Natural killer cell (primary cell): ENCODE data around the gene CNPY1. TPM values are rescaled to one million over a fixed set of nuclear protein-coding genes. Genes with fewer than 3 reads are reported as not detected.

ENCODE experiments used
- ATAC-seq, 3 donors: fragments of 150-1000 bp in 2 of 3; fragments of 200-7000 bp in 1 of 3; cut with Tn5 transposase; 1 replicate in 1 of 3; 2 replicates in 2 of 3; pipeline ENCODE4 v1.10.0; 2021; ENCODE audit warnings: mild to moderate bottlenecking in 2 of 3, moderate library complexity in 2 of 3
- DNase-seq, 2 donors: peaks; one replicate each; pipeline versions ENCODE4 v3.0.0 to v3.0.0-alpha.2; 2013 to 2021; ENCODE audit warnings: mixed read lengths in 1 of 2
- H3K27ac ChIP-seq: one replicate; pipeline ENCODE4 v1.5.1; 2013; ENCODE audit warnings: mild to moderate bottlenecking, low read length
- H3K27me3 ChIP-seq: one replicate; pipeline ENCODE4 v1.6.1; 2013; ENCODE audit warnings: low read length; ENCODE audit not compliant: control insufficient read depth, insufficient read depth
- H3K36me3 ChIP-seq: one replicate; pipeline ENCODE4 v1.6.1; 2013; ENCODE audit warnings: low read length; ENCODE audit not compliant: control insufficient read depth, insufficient read depth
- H3K4me1 ChIP-seq: one replicate; pipeline ENCODE4 v1.6.1; 2013; ENCODE audit warnings: low read length; ENCODE audit not compliant: control insufficient read depth, insufficient read depth
- H3K4me3 ChIP-seq: one replicate; pipeline ENCODE4 v1.5.1; 2013; ENCODE audit warnings: low read length
- H3K9me3 ChIP-seq: one replicate; pipeline ENCODE4 v1.6.1; 2013; ENCODE audit warnings: low read length; ENCODE audit not compliant: control insufficient read depth, insufficient read depth
- H3K27ac Mint-ChIP-seq, 2 donors: one replicate each; pipeline ENCODE4 v1.8.0; 2022; ENCODE audit warnings: mild to moderate bottlenecking in 2 of 2, mixed read lengths in 2 of 2, moderate library complexity in 1 of 2
- H3K27me3 Mint-ChIP-seq, 2 donors: one replicate each; pipeline ENCODE4 v1.8.0; 2022; ENCODE audit warnings: low read depth in 2 of 2, mixed read lengths in 2 of 2
- H3K36me3 Mint-ChIP-seq: one replicate; pipeline ENCODE4 v1.8.0; 2022; ENCODE audit warnings: mixed read lengths
- H3K4me1 Mint-ChIP-seq, 2 donors: one replicate each; pipeline ENCODE4 v1.8.0; 2022; ENCODE audit warnings: mixed read lengths in 2 of 2
- H3K4me3 Mint-ChIP-seq: one replicate; pipeline ENCODE4 v1.8.0; 2022; ENCODE audit warnings: mild to moderate bottlenecking, moderate library complexity, mixed read lengths
- H3K9me3 Mint-ChIP-seq, 2 donors: one replicate each; pipeline ENCODE4 v1.8.0; 2022; ENCODE audit warnings: mixed read lengths in 2 of 2
- WGBS: methylation state at CpG from one replicate; pipeline ENCODE4 v1.1.7; 2013; ENCODE audit warnings: missing lambda C conversion rate; ENCODE audit not compliant: insufficient coverage; 5-methylcytosine and 5-hydroxymethylcytosine counted together
- intact Hi-C: fragments of 100-400 bp; cut with micrococcal nuclease; formaldehyde crosslinking; loops from one replicate; pipeline ENCODE4 v1.14.2; 2022
- total RNA-seq, 4 donors: library from RNA; stranded (reverse); fragments of 120-200 nt in 1 of 4; gene quantifications; one replicate each; pipeline versions ENCODE4 v1.2.3 to v1.2.4, GENCODE V29; 2013 to 2022
- TF ChIP-seq, protein P1 (sequence below): fragments of 200-600 bp; IDR thresholded peaks from one replicate; pipeline ENCODE4 v1.8.0; 2022; ENCODE audit warnings: antibody characterized with exemption

The CNPY1 gene
- total RNA-seq, 3 donors from 2014 or later (not counting 1 experiment from before 2014, with no cell fraction given): not detected

DNA sequence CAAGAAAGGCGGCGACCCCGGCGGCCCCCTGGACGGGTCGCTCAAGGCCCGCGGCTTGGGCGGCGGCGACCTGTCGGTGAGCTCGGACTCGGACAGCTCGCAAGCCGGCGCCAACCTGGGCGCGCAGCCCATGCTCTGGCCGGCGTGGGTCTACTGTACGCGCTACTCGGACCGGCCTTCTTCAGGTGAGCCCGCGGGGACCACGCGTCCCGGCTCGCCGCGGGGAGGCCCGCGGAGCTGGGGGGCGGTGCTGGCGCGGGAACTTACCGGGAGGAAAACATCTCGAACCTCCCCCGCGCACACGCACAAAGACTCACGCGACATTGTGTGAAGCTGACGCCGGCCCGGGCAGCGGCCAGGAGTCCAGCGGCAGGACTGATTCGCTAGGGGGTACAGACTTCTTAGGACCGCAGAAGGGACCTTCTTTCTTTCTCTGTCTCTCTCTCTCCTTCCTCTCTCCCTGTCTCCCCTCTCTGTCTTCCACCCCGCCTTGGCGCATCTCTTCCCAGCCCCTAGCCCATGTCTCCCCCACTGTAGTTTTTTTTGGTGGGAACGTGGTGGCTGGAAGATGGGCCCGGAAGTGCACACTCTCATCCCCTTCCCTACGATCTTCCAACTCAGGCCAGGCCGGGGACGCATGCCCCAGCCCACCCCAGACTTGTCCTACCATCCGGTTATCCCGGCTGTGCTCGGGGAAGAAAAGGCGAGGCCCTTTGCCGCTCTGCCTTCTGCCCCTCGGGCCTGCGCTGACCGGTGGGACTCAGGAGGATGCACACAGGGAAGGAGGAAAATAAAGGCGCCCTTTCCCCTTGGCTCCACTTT lies 87.3 kb downstream of the CNPY1 start:
- Mint-ChIP-seq H3K4me1 (peaks cover 19 to 34% of the 10 kb centered on the region in 2 donors), H3K27ac (peak overlapping the region in 1 of 2 donors; percentile 36), H3K4me3 (peak overlapping the region; percentile 82), H3K9me3 (no peaks in the 10 kb centered on the region), H3K27me3 (peaks cover 69 to 73% of the 10 kb centered on the region in 2 donors), H3K36me3 (no peaks in the 10 kb centered on the region)
- H3K9me3 ChIP-seq: no peaks in the 10 kb centered on the region
- intact Hi-C loops: no loop called here
- TF ChIP-seq, protein P1, sequence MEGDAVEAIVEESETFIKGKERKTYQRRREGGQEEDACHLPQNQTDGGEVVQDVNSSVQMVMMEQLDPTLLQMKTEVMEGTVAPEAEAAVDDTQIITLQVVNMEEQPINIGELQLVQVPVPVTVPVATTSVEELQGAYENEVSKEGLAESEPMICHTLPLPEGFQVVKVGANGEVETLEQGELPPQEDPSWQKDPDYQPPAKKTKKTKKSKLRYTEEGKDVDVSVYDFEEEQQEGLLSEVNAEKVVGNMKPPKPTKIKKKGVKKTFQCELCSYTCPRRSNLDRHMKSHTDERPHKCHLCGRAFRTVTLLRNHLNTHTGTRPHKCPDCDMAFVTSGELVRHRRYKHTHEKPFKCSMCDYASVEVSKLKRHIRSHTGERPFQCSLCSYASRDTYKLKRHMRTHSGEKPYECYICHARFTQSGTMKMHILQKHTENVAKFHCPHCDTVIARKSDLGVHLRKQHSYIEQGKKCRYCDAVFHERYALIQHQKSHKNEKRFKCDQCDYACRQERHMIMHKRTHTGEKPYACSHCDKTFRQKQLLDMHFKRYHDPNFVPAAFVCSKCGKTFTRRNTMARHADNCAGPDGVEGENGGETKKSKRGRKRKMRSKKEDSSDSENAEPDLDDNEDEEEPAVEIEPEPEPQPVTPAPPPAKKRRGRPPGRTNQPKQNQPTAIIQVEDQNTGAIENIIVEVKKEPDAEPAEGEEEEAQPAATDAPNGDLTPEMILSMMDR: no peak
- H3K36me3 ChIP-seq: no peaks in the 10 kb centered on the region
- H3K4me1 ChIP-seq: peaks cover 19% of the 10 kb centered on the region
- no peak overlapping the region for H3K27ac ChIP-seq
- H3K4me3 ChIP-seq: no peak overlapping the region
- no peak for DNase-seq
- H3K27me3 ChIP-seq: peaks cover 70% of the 10 kb centered on the region
- 5% methylated on average over 67 of the region's 68 CpGs for WGBS
- ATAC-seq: no peak

DNA sequence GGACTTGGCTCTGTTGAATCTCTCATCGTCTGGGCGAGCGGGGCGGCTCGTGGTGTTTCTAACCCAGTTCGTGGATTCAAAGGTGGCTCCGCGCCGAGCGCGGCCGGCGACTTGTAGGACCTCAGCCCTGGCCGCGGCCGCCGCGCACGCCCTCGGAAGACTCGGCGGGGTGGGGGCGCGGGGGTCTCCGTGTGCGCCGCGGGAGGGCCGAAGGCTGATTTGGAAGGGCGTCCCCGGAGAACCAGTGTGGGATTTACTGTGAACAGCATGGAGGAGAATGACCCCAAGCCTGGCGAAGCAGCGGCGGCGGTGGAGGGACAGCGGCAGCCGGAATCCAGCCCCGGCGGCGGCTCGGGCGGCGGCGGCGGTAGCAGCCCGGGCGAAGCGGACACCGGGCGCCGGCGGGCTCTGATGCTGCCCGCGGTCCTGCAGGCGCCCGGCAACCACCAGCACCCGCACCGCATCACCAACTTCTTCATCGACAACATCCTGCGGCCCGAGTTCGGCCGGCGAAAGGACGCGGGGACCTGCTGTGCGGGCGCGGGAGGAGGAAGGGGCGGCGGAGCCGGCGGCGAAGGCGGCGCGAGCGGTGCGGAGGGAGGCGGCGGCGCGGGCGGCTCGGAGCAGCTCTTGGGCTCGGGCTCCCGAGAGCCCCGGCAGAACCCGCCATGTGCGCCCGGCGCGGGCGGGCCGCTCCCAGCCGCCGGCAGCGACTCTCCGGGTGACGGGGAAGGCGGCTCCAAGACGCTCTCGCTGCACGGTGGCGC lies 88.1 kb downstream of the CNPY1 start, which contains the start of gene EN2:
TSS of gene EN2 (plus strand) at position 19 of the 767 bp plus-strand sequence. CDS start at position 268, 249 bp downstream.
- Histone ChIP-seq H3K4me3 (peak within 1 kb of the TSS; percentile 41), H3K36me3 (no peaks in the 10 kb centered on the region), H3K4me1 (peaks cover 19% of the 10 kb centered on the region), H3K9me3 (no peaks in the 10 kb centered on the region), H3K27me3 (peaks cover 65% of the 10 kb centered on the region), H3K27ac (no peak within 1 kb of the TSS)
- TF ChIP-seq, protein P1: no peak
- H3K4me3 Mint-ChIP-seq: peak within 1 kb of the TSS; percentile 91
- H3K4me1 Mint-ChIP-seq: peaks cover 19 to 34% of the 10 kb centered on the region in 2 donors
- intact Hi-C loops: no loop called here
- ATAC-seq (peak in 1 of 3 donors; percentile 47), DNase-seq (no peak)
- no peaks in the 10 kb centered on the region for H3K36me3 Mint-ChIP-seq
- H3K27me3 Mint-ChIP-seq: peaks cover 62 to 65% of the 10 kb centered on the region in 2 donors
- 2% methylated on average over 105 of the region's 105 CpGs for WGBS
- no peak within 1 kb of the TSS for H3K27ac Mint-ChIP-seq
- no peaks in the 10 kb centered on the region for H3K9me3 Mint-ChIP-seq

DNA sequence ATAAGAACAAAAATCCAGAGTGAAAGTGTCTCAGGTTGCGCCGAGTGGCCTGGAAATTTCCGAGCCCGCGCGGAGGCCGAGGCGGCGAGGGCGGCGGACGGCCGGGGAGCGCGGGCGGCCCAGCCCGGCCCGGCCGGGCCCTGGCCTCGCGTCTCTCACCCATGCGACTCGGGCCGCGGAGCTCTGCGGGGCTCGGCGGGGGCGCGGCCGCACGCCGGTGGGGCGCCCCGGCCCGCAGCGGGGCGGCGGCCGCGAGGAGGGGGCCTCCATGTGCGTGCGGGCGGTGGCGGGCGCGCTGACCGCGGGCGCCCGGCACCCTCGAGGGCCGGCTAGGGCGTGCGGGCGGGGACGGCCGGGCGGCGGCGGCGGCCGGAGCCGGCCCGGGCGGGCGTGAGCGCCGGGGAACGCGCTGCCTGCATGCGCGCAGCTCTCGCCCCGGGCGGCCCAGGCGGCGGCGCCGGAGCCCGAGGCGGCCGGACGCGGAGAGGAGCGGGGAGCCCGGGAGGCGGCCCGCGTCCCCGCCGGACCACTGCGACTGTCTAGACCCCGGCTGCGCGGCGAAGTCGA lies 88.7 kb downstream of the CNPY1 start:
- Mint-ChIP-seq H3K4me1 (peaks cover 19 to 34% of the 10 kb centered on the region in 2 donors), H3K4me3 (peak overlapping the region; percentile 91), H3K36me3 (no peaks in the 10 kb centered on the region), H3K27ac (no peak overlapping the region), H3K27me3 (peaks cover 68 to 70% of the 10 kb centered on the region in 2 donors), H3K9me3 (no peaks in the 10 kb centered on the region)
- Histone ChIP-seq H3K36me3 (no peaks in the 10 kb centered on the region), H3K27me3 (peaks cover 69% of the 10 kb centered on the region), H3K4me1 (peaks cover 19% of the 10 kb centered on the region), H3K27ac (no peak overlapping the region), H3K9me3 (no peaks in the 10 kb centered on the region), H3K4me3 (no peak overlapping the region)
- WGBS: 3% methylated on average over 98 of the region's 98 CpGs
- DNase-seq (no peak), ATAC-seq (peak in 2 of 3 donors; percentile 29 to 59)
- TF ChIP-seq, protein P1: no peak
- intact Hi-C loops: no loop called here
